ENCODE results near the gene CD3E.

CD3E gene

GRCh38 chr11:118304568-118305248, at the start of gene CD3E:
Gene CD3E, plus strand, starts transcription at chr11:118304730. Its CDS starts 223 bp downstream, at chr11:118304953.
- peak; percentile 77 for DNase-seq

- DNase-seq: peak; percentile 29
Measured at GRCh38 chr11:118258410-118258809, 46.1 kb upstream of the CD3E start.

- no peak for DNase-seq
Measured at GRCh38 chr11:118259138-118259537, 45.4 kb upstream of the CD3E start.

- no peak for DNase-seq
Measured at GRCh38 chr11:118260353-118260752, 44.2 kb upstream of the CD3E start.

GRCh38 chr11:118263112-118263511, 41.4 kb upstream of the CD3E start:
- DNase-seq: no peak

- DNase-seq: no peak
Measured at GRCh38 chr11:118263695-118264568, 40.6 kb upstream of the CD3E start, which contains the start of gene MPZL2. Gene MPZL2, minus strand, starts transcription at chr11:118264297. Its CDS starts 144 bp downstream, at chr11:118264153.

- no peak for DNase-seq
Measured at GRCh38 chr11:118264569-118265465, 39.7 kb upstream of the CD3E start.

GRCh38 chr11:118265954-118266353, 38.6 kb upstream of the CD3E start:
- no peak for DNase-seq

- DNase-seq: no peak
Measured at GRCh38 chr11:118267486-118267885, 37.0 kb upstream of the CD3E start.

GRCh38 chr11:118272001-118272400, 32.5 kb upstream of the CD3E start:
- DNase-seq: no peak

GRCh38 chr11:118274186-118274585, 30.3 kb upstream of the CD3E start:
- no peak for DNase-seq

- no peak for DNase-seq
Measured at GRCh38 chr11:118275176-118275575, 29.4 kb upstream of the CD3E start.

- no peak for DNase-seq
Measured at GRCh38 chr11:118276422-118276821, 28.1 kb upstream of the CD3E start.

- DNase-seq: no peak
Measured at GRCh38 chr11:118277312-118277711, 27.2 kb upstream of the CD3E start.

- DNase-seq: peak; percentile 35
Measured at GRCh38 chr11:118281284-118281683, 23.2 kb upstream of the CD3E start.

GRCh38 chr11:118282606-118283005, 21.9 kb upstream of the CD3E start:
- no peak for DNase-seq

- no peak for DNase-seq
Measured at GRCh38 chr11:118283037-118283636, 21.4 kb upstream of the CD3E start.

GRCh38 chr11:118283756-118284350, 20.7 kb upstream of the CD3E start:
- DNase-seq: no peak

GRCh38 chr11:118286545-118286944, 18.0 kb upstream of the CD3E start:
- no peak for DNase-seq

GRCh38 chr11:118287006-118287405, 17.5 kb upstream of the CD3E start:
- no peak for DNase-seq

- no peak for DNase-seq
Measured at GRCh38 chr11:118289401-118289800, 15.1 kb upstream of the CD3E start.

GRCh38 chr11:118290923-118291322, 13.6 kb upstream of the CD3E start:
- peak; percentile 70 for DNase-seq

Data from CD4-positive, alpha-beta T cell treated with Interleukin-12 subunit alpha and Interleukin-12 subunit beta, for 1 hour (primary cell).